Fibroblast of mammary gland (primary cell): Measurements from ENCODE around the gene MAML3.

Source experiments
- DNase-seq: peaks from one replicate; pipeline ENCODE4 v3.0.0-alpha.2; 2010; ENCODE audit warnings: low read depth
- H3K4me3 ChIP-seq: 2 replicates; pipeline ENCODE4 v1.5.1; 2011; ENCODE audit warnings: low read depth, mild to moderate bottlenecking, low read length, moderate library complexity; ENCODE audit not compliant: control insufficient read depth
- TF ChIP-seq, protein P1 (sequence below): conservative IDR thresholded peaks from 2 replicates; pipeline ENCODE4 v1.5.1; 2011; ENCODE audit warnings: low read depth, low read length, inconsistent platforms; ENCODE audit not compliant: control insufficient read depth, insufficient read depth

MAML3 gene

DNA sequence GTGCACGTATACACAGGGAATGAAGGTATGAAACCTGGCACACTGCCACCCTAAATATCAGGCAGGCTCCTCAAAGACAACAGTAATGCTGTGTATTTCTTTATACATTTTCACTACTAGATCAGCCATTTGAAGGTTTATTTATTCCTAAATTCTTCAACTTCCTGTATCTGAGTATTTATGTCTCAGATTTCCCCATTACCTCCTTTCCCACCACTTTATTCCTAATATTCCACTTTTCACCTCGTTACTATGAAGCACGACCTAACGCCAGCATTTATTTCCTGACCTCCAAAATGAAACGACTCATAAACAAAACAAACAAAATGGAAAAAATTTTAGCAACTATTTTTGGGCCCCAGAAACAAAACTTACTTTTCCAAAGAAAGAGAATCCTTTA, 69.6 kb downstream of the MAML3 start:
- TF ChIP-seq, protein P1, sequence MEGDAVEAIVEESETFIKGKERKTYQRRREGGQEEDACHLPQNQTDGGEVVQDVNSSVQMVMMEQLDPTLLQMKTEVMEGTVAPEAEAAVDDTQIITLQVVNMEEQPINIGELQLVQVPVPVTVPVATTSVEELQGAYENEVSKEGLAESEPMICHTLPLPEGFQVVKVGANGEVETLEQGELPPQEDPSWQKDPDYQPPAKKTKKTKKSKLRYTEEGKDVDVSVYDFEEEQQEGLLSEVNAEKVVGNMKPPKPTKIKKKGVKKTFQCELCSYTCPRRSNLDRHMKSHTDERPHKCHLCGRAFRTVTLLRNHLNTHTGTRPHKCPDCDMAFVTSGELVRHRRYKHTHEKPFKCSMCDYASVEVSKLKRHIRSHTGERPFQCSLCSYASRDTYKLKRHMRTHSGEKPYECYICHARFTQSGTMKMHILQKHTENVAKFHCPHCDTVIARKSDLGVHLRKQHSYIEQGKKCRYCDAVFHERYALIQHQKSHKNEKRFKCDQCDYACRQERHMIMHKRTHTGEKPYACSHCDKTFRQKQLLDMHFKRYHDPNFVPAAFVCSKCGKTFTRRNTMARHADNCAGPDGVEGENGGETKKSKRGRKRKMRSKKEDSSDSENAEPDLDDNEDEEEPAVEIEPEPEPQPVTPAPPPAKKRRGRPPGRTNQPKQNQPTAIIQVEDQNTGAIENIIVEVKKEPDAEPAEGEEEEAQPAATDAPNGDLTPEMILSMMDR = no peak
- no peak for DNase-seq
- H3K4me3 ChIP-seq = no peak overlapping the region

DNA sequence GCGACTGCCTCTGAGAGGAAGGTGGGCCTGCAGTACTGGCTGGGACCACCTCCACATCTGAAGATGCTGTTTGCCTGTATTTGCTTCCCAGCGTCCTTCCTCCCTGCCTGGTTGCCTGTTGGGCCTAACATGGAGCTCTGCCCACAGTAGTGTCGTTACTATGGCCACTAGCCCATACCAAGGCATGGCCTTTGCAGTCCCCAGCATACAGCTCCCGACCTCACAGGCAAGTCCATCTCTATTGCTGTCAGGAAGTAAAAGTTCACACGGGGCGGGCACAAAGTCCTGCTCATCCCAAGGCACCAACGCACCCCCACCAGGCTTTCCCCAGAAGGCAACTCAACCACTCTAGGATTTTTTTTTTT, 71.6 kb downstream of the MAML3 start:
- DNase-seq = no peak
- no peak overlapping the region for H3K4me3 ChIP-seq
- TF ChIP-seq, protein P1 = no peak

DNA sequence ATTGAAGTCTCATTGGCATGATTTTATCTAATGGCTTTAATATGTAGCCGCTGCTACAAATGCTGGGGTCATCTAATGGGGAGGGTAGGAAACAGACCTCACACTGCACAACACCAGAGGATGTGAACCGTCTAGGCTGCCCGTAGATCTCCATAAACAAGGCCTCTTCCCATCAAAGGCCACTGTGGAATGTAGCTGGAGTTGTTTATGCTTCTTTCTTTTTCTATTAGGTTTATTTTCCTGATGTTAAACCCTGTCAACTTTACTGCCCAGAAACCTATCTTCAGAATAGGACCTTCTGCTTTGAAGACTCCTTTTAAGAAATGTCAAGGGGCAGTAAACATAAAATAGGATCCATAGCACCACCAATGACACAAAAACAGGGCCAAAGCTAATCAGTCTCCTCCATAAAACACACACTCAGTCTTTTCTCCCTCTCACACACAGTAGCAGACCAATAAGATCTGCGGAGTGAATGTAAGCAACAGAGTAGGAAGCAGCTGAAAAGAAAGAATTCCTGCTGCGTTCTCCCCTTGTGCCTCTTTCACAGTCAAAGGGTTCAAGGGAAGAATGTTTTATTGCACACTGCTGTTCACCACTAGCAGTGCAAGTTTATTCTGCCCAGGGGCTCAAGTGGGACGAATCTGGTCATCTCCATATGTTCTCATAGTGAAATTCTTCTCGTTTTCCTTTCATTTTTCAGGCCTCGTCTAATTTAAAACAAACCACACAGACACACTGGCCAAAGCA, 72.2 kb downstream of the MAML3 start:
- no peak for DNase-seq
- H3K4me3 ChIP-seq = no peak overlapping the region
- TF ChIP-seq, protein P1 = no peak

DNA sequence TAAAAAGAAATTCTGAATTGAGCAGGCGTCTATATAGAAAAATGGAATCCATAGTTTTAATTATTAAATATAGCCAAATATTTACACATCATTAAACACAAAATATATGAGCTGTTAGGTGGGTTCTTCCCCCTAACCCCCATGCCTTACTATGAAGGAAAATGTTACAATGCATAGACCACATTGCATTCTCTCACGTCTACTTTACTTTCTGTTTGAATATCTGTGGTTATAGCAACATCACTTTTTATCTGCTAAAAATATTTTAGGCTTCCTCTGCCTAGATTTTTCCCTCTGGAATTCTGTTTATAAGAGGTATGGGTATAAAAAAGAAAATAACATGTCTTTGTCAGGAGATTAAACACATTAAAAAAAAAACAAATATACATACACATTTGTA, 73.1 kb downstream of the MAML3 start:
- no peak for DNase-seq
- H3K4me3 ChIP-seq = no peak overlapping the region
- TF ChIP-seq, protein P1 = no peak

DNA sequence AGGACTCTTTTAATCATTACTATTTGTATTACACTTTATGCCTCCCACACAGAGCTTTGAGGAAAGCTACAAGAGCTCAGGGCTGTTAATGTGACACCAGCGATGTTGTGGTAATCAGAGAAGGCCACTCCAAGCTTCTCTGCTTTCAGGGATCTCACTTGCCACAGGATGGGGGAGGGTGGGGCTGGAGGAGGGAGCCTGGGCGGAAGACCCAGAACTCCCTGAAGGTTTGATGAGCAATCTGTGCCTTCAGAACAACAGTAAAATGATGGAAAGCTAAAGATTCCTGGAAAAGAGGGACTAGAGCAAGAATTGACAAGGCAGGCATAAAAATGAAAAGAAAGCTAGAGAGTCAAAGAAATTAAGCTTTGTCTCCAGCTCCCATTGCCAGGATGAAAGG, 75.6 kb downstream of the MAML3 start:
- no peak overlapping the region for H3K4me3 ChIP-seq
- DNase-seq = peak; percentile 75

DNA sequence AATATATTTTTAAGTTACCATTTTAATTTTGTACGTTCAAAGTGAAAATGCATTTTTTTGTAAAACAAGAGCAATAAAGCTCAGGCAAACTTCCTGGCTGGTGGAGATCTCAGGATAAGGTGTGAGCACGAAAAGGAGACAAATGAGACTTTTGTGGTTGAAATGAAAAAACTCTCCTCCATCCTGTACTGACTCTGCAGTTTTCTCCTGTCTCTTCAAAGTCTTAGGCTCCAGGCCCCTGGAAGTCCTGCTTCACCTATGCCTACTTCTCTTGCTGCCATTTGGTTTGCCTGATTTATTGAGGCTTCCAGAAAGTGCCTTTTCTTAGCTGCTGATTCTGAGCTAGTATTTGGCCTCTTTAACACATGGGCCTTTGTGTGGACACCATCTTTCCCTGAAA, 77.7 kb downstream of the MAML3 start:
- TF ChIP-seq, protein P1 = no peak
- H3K4me3 ChIP-seq = no peak overlapping the region
- no peak for DNase-seq

More for the DNA sequence above, 75.6 kb downstream of the MAML3 start:
- TF ChIP-seq, protein P1 = no peak
